H1 (cell line): Measurements from ENCODE around the gene NEB. TPM values are rescaled to one million over a fixed set of nuclear protein-coding genes. Genes with fewer than 3 reads are reported as not detected.

ENCODE experiments used
- BACH1 ChIP-seq: IDR thresholded peaks from 2 replicates; pipeline ENCODE4 v1.6.1; 2012; ENCODE audit warnings: low read length, improper control_type of control experiment
- CHD1 ChIP-seq: IDR thresholded peaks from 2 replicates; pipeline ENCODE4 v1.6.1; 2012; ENCODE audit warnings: low read depth, low read length, improper control_type of control experiment
- CREB1 ChIP-seq: IDR thresholded peaks from 2 replicates; pipeline ENCODE4 v1.6.1; 2012; ENCODE audit warnings: inconsistent platforms
- KDM1A ChIP-seq: fragments of 200-600, 300-600 bp; sonication (generic); IDR thresholded peaks from 2 replicates; pipeline ENCODE4 v1.7.1; 2016; ENCODE audit warnings: mild to moderate bottlenecking, low read length, borderline replicate concordance
- SAP30 ChIP-seq: fragments of 300-600 bp; sonication (generic); IDR thresholded peaks from 2 replicates; pipeline ENCODE4 v1.7.1; 2012; ENCODE audit warnings: low read length, moderate library complexity, mild to moderate bottlenecking, inconsistent platforms; ENCODE audit not compliant: insufficient read depth, insufficient replicate concordance
- TEAD4 ChIP-seq: IDR thresholded peaks from 2 replicates; pipeline ENCODE4 v1.6.1; 2012; ENCODE audit warnings: low read depth, low read length, inconsistent platforms, mixed read lengths
- ZNF274 ChIP-seq: IDR thresholded peaks from 2 replicates; pipeline ENCODE4 v1.7.0; 2012; ENCODE audit warnings: low read length, borderline replicate concordance; ENCODE audit errors: extremely low read depth
- polyA plus RNA-seq, 7 experiments: library from polyadenylated mRNA; depleted of rRNA in 3 of 7; stranded (reverse) in 5 of 7; unstranded in 2 of 7; fragments of >200 nt in 5 of 7; fragments of 200-250 nt in 2 of 7; gene quantifications; 1 replicate in 5 of 7; 2 replicates in 1 of 7; 4 replicates in 1 of 7; pipeline versions ENCODE4 v1.2.1 to v1.2.3, GENCODE V29; 2011 to 2013; ENCODE audit warnings: missing spikeins in 2 of 7, mixed read lengths in 2 of 7
- total RNA-seq: library from RNA; stranded (reverse); fragmentation: NEBNext Ultra II Directional; extraction: Animal tissue kit (Norgen Biotek cat#: 25700); gene quantifications from 2 replicates; pipeline ENCODE4 v1.2.1, GENCODE V29; 2021
- TF ChIP-seq, protein P1 (sequence below): fragments of 300-600 bp; sonication (generic); IDR thresholded peaks from 2 replicates; pipeline ENCODE4 v1.7.1; 2012; ENCODE audit warnings: low read length, moderate library complexity, mild to moderate bottlenecking, inconsistent platforms; ENCODE audit not compliant: insufficient replicate concordance
- TF ChIP-seq, protein P2 (sequence below): IDR thresholded peaks from 2 replicates; pipeline ENCODE4 v1.6.1; 2012; ENCODE audit warnings: inconsistent platforms

The NEB gene
- total and polyA plus RNA-seq, 2 of the 8 experiments (the other 6 are each of a cell fraction or from before 2014, with no cell fraction given) = 1.4 to 2.5 TPM

DNA sequence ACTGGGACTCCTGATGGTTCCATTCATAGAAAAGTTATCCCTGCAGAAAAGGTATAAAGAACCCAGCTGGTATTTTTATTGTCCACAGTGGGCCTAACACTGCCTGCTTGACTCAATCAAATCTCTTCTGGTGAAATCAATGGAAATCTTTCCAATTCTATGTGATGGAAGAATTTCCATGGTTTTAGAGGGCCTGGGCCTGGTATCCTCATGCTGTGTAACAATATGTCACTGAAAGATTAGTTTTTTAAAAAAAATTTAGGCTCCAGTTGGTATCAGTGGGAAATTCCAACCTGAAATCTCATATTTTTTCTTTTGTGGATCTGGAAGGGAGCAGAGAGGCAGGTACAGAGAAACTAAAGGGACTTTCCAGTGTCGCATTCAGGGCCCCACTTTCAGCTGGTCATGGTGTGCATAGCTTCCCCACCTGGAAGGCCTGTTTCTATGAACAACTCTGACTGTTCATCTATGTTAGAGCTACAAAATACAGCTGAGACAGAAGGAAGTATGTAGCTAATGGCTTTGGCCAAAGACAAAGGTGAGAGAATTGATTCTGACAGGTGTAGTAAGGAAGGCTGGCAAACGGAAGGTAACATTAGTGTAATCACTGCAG is 20.9 kb downstream of the NEB start (continued):
- TF ChIP-seq, protein P1, sequence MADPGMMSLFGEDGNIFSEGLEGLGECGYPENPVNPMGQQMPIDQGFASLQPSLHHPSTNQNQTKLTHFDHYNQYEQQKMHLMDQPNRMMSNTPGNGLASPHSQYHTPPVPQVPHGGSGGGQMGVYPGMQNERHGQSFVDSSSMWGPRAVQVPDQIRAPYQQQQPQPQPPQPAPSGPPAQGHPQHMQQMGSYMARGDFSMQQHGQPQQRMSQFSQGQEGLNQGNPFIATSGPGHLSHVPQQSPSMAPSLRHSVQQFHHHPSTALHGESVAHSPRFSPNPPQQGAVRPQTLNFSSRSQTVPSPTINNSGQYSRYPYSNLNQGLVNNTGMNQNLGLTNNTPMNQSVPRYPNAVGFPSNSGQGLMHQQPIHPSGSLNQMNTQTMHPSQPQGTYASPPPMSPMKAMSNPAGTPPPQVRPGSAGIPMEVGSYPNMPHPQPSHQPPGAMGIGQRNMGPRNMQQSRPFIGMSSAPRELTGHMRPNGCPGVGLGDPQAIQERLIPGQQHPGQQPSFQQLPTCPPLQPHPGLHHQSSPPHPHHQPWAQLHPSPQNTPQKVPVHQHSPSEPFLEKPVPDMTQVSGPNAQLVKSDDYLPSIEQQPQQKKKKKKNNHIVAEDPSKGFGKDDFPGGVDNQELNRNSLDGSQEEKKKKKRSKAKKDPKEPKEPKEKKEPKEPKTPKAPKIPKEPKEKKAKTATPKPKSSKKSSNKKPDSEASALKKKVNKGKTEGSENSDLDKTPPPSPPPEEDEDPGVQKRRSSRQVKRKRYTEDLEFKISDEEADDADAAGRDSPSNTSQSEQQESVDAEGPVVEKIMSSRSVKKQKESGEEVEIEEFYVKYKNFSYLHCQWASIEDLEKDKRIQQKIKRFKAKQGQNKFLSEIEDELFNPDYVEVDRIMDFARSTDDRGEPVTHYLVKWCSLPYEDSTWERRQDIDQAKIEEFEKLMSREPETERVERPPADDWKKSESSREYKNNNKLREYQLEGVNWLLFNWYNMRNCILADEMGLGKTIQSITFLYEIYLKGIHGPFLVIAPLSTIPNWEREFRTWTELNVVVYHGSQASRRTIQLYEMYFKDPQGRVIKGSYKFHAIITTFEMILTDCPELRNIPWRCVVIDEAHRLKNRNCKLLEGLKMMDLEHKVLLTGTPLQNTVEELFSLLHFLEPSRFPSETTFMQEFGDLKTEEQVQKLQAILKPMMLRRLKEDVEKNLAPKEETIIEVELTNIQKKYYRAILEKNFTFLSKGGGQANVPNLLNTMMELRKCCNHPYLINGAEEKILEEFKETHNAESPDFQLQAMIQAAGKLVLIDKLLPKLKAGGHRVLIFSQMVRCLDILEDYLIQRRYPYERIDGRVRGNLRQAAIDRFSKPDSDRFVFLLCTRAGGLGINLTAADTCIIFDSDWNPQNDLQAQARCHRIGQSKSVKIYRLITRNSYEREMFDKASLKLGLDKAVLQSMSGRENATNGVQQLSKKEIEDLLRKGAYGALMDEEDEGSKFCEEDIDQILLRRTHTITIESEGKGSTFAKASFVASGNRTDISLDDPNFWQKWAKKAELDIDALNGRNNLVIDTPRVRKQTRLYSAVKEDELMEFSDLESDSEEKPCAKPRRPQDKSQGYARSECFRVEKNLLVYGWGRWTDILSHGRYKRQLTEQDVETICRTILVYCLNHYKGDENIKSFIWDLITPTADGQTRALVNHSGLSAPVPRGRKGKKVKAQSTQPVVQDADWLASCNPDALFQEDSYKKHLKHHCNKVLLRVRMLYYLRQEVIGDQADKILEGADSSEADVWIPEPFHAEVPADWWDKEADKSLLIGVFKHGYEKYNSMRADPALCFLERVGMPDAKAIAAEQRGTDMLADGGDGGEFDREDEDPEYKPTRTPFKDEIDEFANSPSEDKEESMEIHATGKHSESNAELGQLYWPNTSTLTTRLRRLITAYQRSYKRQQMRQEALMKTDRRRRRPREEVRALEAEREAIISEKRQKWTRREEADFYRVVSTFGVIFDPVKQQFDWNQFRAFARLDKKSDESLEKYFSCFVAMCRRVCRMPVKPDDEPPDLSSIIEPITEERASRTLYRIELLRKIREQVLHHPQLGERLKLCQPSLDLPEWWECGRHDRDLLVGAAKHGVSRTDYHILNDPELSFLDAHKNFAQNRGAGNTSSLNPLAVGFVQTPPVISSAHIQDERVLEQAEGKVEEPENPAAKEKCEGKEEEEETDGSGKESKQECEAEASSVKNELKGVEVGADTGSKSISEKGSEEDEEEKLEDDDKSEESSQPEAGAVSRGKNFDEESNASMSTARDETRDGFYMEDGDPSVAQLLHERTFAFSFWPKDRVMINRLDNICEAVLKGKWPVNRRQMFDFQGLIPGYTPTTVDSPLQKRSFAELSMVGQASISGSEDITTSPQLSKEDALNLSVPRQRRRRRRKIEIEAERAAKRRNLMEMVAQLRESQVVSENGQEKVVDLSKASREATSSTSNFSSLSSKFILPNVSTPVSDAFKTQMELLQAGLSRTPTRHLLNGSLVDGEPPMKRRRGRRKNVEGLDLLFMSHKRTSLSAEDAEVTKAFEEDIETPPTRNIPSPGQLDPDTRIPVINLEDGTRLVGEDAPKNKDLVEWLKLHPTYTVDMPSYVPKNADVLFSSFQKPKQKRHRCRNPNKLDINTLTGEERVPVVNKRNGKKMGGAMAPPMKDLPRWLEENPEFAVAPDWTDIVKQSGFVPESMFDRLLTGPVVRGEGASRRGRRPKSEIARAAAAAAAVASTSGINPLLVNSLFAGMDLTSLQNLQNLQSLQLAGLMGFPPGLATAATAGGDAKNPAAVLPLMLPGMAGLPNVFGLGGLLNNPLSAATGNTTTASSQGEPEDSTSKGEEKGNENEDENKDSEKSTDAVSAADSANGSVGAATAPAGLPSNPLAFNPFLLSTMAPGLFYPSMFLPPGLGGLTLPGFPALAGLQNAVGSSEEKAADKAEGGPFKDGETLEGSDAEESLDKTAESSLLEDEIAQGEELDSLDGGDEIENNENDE = no peak
- TF ChIP-seq KDM1A (no peak), TEAD4 (no peak), CREB1 (no peak), SAP30 (no peak), CHD1 (no peak), BACH1 (no peak), ZNF274 (no peak)
- TF ChIP-seq, protein P2, sequence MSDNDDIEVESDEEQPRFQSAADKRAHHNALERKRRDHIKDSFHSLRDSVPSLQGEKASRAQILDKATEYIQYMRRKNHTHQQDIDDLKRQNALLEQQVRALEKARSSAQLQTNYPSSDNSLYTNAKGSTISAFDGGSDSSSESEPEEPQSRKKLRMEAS = no peak
